ENCODE results near the gene TEAD1. TPM values are rescaled to one million over a fixed set of nuclear protein-coding genes. Genes with fewer than 3 reads are reported as not detected.

Gene TEAD1
- total RNA-seq, 4 donors from 2014 or later: 45.7 to 88.7 (median 71.4) TPM

DNA sequence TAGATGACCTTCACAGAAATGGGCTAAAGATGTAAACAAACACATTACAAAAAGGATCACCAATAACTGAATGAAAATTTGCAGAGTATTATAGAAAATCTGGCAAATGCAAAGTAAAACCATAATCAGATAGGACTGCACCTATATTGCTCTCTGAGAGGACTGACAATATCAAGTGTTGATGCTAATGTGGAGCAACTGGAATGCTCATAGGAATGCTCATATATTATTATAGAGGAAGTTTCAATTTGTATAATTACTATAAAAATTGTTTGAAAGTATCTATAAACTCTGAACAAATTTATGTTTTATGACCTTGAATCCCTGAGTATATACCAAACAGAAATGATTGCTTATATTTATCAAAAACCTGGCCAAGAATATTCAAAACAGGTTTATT is 18.4 kb upstream of the TEAD1 start:
- intact Hi-C loops (cut with DNase I; ENCODE audit: low total_unique reads): no loop called here
- TF ChIP-seq CTCF (IDR thresholded peaks at IDR 0.05): no peak
- no peak for TF ChIP-seq POLR2A (IDR thresholded peaks at IDR 0.05)
- H3K4me3 ChIP-seq (ENCODE audit: low read depth, poor library complexity, severe bottlenecking): no peak overlapping the region
- DNase-seq (ENCODE audit: low spot score in 2 of 2): no peak

- 95 to 97% methylated on average over 3 of the region's 3 CpGs for WGBS, 2 donors
- DNase-seq (ENCODE audit: low spot score in 2 of 2): no peak
- H3K4me3 ChIP-seq (ENCODE audit: low read depth, poor library complexity, severe bottlenecking): no peak overlapping the region
- TF ChIP-seq POLR2A (IDR thresholded peaks at IDR 0.05) (no peak), CTCF (IDR thresholded peaks at IDR 0.05) (no peak)
- intact Hi-C loops (cut with DNase I; ENCODE audit: low total_unique reads): no loop called here
Observed at GRCh38 chr11:12657336-12657735, 16.9 kb upstream of the TEAD1 start.

DNA sequence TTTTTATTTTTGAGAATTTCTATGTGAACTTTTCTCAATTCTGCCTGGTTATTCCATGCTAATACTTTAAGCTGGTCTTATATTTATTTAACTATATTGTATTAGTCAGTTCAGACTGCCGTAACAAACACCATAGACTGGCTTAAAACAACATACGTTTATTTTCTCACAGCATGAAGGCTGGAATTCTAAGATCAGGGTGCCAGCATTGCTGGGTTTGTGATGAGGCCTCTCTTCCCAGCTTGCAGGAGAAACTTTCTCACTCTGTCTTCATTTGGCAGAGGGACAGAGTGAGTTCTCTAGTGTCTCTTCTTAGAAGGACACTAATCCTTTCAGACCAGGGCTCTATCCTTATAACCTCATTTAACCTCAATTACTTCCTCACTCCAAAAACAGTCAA is 16.2 kb upstream of the TEAD1 start:
- H3K4me3 ChIP-seq (ENCODE audit: low read depth, poor library complexity, severe bottlenecking): no peak overlapping the region
- DNase-seq (ENCODE audit: low spot score in 2 of 2): no peak
- intact Hi-C loops (cut with DNase I; ENCODE audit: low total_unique reads): no loop called here
- TF ChIP-seq CTCF (IDR thresholded peaks at IDR 0.05) (no peak), POLR2A (IDR thresholded peaks at IDR 0.05) (no peak)
- WGBS, 2 donors: 48 to 94% methylated on average over 2 of the region's 2 CpGs

DNA sequence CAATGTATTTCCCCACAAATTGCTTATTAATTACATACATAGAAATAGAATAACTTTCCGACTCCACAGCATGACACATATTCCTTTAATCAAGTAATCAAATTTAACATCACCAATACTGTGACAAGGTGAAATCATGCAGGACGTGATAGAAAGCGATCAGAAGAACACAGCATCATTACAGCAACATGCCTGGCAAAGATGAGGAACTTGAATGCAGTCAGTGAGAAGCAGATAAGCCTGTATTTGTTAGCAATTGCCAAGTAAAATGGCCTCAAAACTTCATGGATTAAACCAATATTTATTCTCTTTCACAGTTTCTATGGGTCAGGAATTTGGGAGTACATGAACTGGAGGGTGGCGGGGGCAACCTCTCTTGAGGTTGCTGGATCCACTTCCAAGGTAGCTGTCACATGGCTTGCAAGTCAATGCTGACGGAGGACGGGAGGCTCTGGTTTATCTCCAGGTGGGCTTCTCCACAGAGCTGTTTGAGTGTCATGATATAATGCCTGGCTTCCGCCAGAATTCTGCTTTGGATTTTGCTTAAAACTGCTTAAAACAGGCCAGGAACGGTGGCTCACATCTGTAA is 12.0 kb upstream of the TEAD1 start:
- no peak for DNase-seq (ENCODE audit: low spot score in 2 of 2)
- TF ChIP-seq CTCF (IDR thresholded peaks at IDR 0.05) (no peak), POLR2A (IDR thresholded peaks at IDR 0.05) (no peak)
- intact Hi-C loops (cut with DNase I; ENCODE audit: low total_unique reads): no loop called here
- no peak overlapping the region for H3K4me3 ChIP-seq (ENCODE audit: low read depth, poor library complexity, severe bottlenecking)
- WGBS, 2 donors: 78 to 91% methylated on average over 8 of the region's 8 CpGs

GRCh38 chr11:12664385-12664784 is 9.8 kb upstream of the TEAD1 start:
- no peak for DNase-seq (ENCODE audit: low spot score in 2 of 2)
- intact Hi-C loops (cut with DNase I; ENCODE audit: low total_unique reads): no loop called here
- no peak overlapping the region for H3K4me3 ChIP-seq (ENCODE audit: low read depth, poor library complexity, severe bottlenecking)
- 81 to 86% methylated on average over 1 of the region's 1 CpG for WGBS, 2 donors
- no peak for TF ChIP-seq POLR2A (IDR thresholded peaks at IDR 0.05)
- TF ChIP-seq CTCF (IDR thresholded peaks at IDR 0.05): no peak

- WGBS, 2 donors: 67 to 80% methylated on average over 3 of the region's 3 CpGs
- intact Hi-C loops (cut with DNase I; ENCODE audit: low total_unique reads): no loop called here
- DNase-seq (ENCODE audit: low spot score in 2 of 2): no peak
- no peak overlapping the region for H3K4me3 ChIP-seq (ENCODE audit: low read depth, poor library complexity, severe bottlenecking)
- TF ChIP-seq CTCF (IDR thresholded peaks at IDR 0.05) (no peak), POLR2A (IDR thresholded peaks at IDR 0.05) (no peak)
Observed at GRCh38 chr11:12666915-12667314, 7.3 kb upstream of the TEAD1 start.
